Dendritic cell treated with granulocyte-macrophage colony-stimulating factor and Interleukin-4, amounts not matched to agents 40 ng/mL and 50 ng/mL, for 4 days (primary cell): ENCODE measurements around the gene KCTD11.

Experiments used
- H3K27ac Mint-ChIP-seq: one replicate; pipeline ENCODE4 v1.8.0; 2022; ENCODE audit warnings: mild to moderate bottlenecking, mixed read lengths
- H3K27me3 Mint-ChIP-seq: one replicate; pipeline ENCODE4 v1.8.0; 2022; ENCODE audit warnings: mild to moderate bottlenecking, mixed read lengths
- H3K36me3 Mint-ChIP-seq: one replicate; pipeline ENCODE4 v1.8.0; 2022; ENCODE audit warnings: low read depth, mixed read lengths
- H3K4me1 Mint-ChIP-seq: one replicate; pipeline ENCODE4 v1.8.0; 2022; ENCODE audit warnings: low read depth, mixed read lengths
- H3K4me3 Mint-ChIP-seq: one replicate; pipeline ENCODE4 v1.8.0; 2022; ENCODE audit warnings: mild to moderate bottlenecking, moderate library complexity, mixed read lengths
- H3K9me3 Mint-ChIP-seq: one replicate; pipeline ENCODE4 v1.8.0; 2022; ENCODE audit warnings: mixed read lengths
- intact Hi-C: fragments of 100-400 bp; cut with micrococcal nuclease; formaldehyde crosslinking; loops from one replicate; pipeline ENCODE4 v1.15.0; 2022

The KCTD11 gene

GRCh38 chr17:7383742-7384488 is 32.0 kb downstream of the KCTD11 start:
- Mint-ChIP-seq H3K27me3 (peaks cover 66% of the 10 kb centered on the region), H3K36me3 (peaks cover 21% of the 10 kb centered on the region), H3K4me3 (peak overlapping the region; percentile 58), H3K4me1 (peaks cover 23% of the 10 kb centered on the region), H3K9me3 (peaks cover 7% of the 10 kb centered on the region), H3K27ac (no peak overlapping the region)
- intact Hi-C loops = no loop called here

DNA sequence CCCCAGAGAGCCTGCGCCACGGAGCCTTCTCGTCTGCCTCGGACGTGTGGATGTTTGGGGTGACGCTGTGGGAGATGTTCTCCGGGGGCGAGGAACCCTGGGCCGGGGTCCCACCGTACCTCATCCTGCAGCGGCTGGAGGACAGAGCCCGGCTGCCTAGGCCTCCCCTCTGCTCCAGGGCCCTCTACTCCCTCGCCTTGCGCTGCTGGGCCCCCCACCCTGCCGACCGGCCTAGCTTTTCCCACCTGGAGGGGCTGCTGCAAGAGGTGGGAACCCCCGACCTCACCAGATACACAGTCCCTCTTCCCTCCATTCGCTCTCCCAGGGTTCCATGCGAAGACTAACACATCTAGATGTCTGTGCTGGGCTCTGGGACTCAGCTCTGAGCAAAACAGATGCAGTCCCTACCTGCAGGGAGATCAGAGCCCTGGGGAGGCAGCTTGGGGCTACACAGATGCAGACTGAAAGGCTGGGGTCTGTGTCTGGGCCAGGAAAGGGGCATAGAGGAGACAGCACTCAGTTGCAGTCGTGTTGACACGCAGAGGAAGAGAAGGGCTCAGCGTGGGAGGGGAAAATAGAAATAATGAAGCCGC is 32.6 kb downstream of the KCTD11 start:
- H3K9me3 Mint-ChIP-seq = peaks cover under 1% of the 10 kb centered on the region
- H3K27me3 Mint-ChIP-seq = peaks cover 60% of the 10 kb centered on the region
- peaks cover 27% of the 10 kb centered on the region for H3K36me3 Mint-ChIP-seq
- H3K27ac Mint-ChIP-seq = no peak overlapping the region
- intact Hi-C loops = no loop called here
- H3K4me1 Mint-ChIP-seq = peaks cover 23% of the 10 kb centered on the region
- peak overlapping the region; percentile 58 for H3K4me3 Mint-ChIP-seq

DNA sequence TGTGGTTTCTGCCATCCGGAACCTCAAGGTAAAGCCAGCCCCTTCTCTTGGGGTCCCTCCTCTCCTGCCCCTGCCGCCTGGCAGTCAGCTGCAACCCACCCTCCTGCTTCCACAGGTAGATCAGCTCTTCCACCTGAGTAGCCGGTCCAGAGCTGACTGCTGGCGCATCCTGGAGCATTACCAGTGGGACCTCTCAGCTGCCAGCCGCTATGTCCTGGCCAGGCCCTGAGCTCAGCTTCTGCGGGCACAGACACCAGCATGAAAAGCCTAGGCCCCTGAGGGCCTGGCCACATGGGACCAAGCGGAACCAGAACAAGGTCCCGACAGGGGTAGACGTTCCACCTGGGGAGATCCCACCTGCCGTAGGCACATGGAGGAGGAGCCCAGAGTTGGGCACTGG is 36.9 kb downstream of the KCTD11 start:
- H3K27me3 Mint-ChIP-seq = peaks cover 18% of the 10 kb centered on the region
- no peaks in the 10 kb centered on the region for H3K9me3 Mint-ChIP-seq
- intact Hi-C loops = no loop called here
- peaks cover 70% of the 10 kb centered on the region for H3K36me3 Mint-ChIP-seq
- peak overlapping the region; percentile 34 for H3K27ac Mint-ChIP-seq
- H3K4me3 Mint-ChIP-seq = no peak overlapping the region
- H3K4me1 Mint-ChIP-seq = peaks cover 33% of the 10 kb centered on the region

- Mint-ChIP-seq H3K4me3 (no peak overlapping the region), H3K27ac (no peak overlapping the region), H3K27me3 (peaks cover 4% of the 10 kb centered on the region), H3K4me1 (peaks cover 32% of the 10 kb centered on the region), H3K36me3 (peaks cover 74% of the 10 kb centered on the region), H3K9me3 (no peaks in the 10 kb centered on the region)
- intact Hi-C loops = no loop called here
Measured at GRCh38 chr17:7389924-7390910, 38.3 kb downstream of the KCTD11 start.

- intact Hi-C loops = no loop called here
- Mint-ChIP-seq H3K4me3 (no peak overlapping the region), H3K27ac (no peak overlapping the region), H3K9me3 (no peaks in the 10 kb centered on the region), H3K36me3 (peaks cover 74% of the 10 kb centered on the region), H3K27me3 (no peaks in the 10 kb centered on the region), H3K4me1 (peaks cover 38% of the 10 kb centered on the region)
Measured at GRCh38 chr17:7391307-7391706, 39.3 kb downstream of the KCTD11 start.

DNA sequence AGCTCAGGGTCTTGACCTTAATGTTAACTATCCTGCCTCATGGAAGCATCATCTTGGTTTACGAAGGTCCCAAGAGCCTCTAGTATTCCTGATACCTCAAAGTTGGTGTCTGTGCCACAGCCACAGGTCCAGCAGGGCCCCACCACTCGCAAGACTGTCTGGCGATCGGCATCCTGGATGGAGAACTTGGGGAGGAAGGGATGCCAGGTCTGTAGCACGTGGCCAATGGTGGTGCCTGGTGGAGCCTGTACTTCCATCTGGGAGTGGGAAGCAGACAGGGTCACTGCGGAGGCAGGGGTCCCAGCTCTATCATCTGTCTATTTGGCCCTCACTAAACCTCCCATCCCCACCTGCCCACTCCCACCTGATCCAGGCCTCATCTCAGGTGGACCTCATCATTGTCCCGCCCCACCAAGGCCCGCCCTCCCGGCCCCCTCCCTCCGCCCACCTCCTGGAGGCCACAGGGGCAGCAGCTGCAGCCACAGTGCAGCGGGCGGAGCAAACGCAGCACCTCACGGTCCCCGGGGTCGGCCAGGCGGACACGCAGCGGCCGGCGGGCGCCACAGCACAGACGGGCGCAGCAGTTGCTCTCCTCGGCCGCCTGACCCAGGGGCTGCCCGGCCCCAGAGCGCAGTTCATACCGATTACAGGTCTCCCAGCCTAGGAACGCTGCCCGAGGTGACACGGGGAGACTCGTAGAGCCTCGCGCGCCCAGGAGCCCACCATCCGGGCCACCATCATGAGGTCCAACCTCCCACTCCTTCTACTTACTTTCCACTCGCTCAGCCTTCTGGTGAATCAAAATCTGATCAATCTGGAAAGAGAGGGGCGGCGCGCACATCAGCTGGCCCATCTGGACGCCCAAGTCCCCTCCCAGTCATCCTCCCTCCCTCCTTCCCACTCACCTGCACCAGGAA is 41.0 kb downstream of the KCTD11 start:
- Mint-ChIP-seq H3K9me3 (no peaks in the 10 kb centered on the region), H3K27ac (no peak overlapping the region), H3K36me3 (peaks cover 63% of the 10 kb centered on the region), H3K27me3 (no peaks in the 10 kb centered on the region), H3K4me1 (peaks cover 38% of the 10 kb centered on the region), H3K4me3 (peak overlapping the region; percentile 95)
- intact Hi-C loops = no loop called here

DNA sequence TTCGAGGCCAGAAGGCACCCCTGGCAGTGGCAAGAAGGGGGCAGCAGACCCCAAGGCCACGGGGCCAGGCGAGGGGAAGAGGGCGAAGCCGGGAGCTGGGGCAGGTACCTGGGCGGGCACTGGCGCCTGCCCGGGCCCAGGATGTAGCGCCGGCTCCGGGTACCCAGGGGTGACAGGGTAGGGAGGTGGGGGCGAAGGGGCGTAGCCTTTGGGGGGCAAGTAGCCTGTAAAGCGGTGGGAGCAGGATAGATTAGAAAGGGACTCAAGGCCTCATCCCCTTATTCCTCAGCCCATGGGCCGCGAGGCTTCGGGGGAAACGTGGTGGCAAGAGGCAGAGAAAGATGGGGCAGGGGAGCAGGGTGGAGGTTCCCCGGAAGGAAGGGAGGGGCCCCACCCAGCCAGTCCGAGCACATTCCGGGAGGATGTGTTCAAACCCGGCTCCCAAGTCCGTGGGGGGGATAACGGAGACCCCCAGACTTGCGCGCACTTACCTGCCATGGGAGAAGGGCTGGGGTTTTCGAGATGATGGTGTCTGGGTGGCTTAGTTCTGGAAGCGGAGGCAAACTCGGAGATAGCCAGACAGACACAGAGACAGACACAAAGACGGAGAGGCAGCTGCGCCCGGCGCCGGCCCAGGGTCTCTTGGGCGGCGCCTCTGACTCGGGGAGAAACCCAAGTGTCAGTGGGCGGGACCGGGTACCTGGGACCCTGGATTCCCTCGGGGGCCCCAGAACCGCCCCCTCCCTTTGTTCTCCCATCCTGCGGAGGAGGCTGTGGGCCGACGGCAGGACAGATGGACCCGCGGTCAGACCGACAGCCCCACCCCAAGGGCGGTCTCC is 41.9 kb downstream of the KCTD11 start:
- Mint-ChIP-seq H3K9me3 (no peaks in the 10 kb centered on the region), H3K27ac (peak overlapping the region; percentile 89), H3K4me3 (peak overlapping the region; percentile 95), H3K4me1 (peaks cover 38% of the 10 kb centered on the region), H3K27me3 (no peaks in the 10 kb centered on the region), H3K36me3 (peaks cover 55% of the 10 kb centered on the region)
- intact Hi-C loops = loop anchor here (1.0 kb wide), 1 partner anchor 10 kb away; the partner anchor contains the start of gene TMEM256

DNA sequence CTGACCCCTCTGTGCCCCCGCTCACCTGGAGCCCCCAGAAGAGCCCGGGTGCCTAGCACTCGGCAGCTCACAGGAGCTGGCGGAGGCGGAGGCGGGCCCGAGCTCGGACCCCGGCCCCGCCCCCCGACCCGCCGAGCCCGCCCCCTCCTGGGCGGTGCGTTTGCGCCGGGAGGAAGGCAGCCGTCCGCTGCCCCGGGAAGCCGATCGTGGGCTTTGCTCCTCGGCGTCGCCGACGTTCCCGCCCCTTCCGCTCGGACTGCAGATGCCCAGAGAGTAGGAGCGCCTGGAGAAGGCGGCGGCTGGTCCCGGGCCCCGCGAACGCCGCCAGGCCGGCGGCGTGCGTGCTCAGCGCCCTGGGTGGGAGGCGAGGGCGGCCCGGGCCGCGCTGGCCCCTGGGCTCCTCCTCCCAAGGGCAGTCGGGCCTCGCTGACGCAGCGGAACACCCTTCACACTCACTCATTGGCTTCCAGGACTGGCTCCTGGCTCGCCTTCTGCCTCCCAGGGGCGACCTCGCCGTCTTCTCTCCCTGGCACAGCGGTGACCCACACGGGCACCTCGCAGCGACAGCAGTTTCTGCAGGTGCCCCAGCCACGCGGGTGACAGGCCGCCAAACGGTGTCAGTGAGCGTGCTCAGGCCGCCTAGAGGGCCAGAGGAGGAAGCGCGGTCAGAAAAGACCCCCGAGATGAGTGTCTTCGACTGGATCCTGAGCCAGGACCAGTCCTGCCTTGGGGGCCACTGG is 42.7 kb downstream of the KCTD11 start, which contains the start of gene PLSCR3:
PLSCR3 (minus strand) TSS at position 74 of the 740 bp plus-strand sequence. CDS start 415 bp downstream, outside the sequence.
- Mint-ChIP-seq H3K9me3 (no peaks in the 10 kb centered on the region), H3K27ac (peak within 1 kb of the TSS; percentile 89), H3K27me3 (no peaks in the 10 kb centered on the region), H3K36me3 (peaks cover 47% of the 10 kb centered on the region), H3K4me1 (peaks cover 38% of the 10 kb centered on the region), H3K4me3 (peak within 1 kb of the TSS; percentile 95)
- intact Hi-C loops = loop anchor here (1.0 kb wide), 1 partner anchor 10 kb away; the partner anchor contains the start of gene TMEM256

- peaks cover 38% of the 10 kb centered on the region for H3K4me1 Mint-ChIP-seq
- H3K4me3 Mint-ChIP-seq = no peak overlapping the region
- H3K27ac Mint-ChIP-seq = no peak overlapping the region
- H3K27me3 Mint-ChIP-seq = no peaks in the 10 kb centered on the region
- H3K9me3 Mint-ChIP-seq = no peaks in the 10 kb centered on the region
- intact Hi-C loops = no loop called here
- peaks cover 33% of the 10 kb centered on the region for H3K36me3 Mint-ChIP-seq
Measured at GRCh38 chr17:7396147-7396546, 44.2 kb downstream of the KCTD11 start.

- intact Hi-C loops = no loop called here
- Mint-ChIP-seq H3K4me3 (no peak overlapping the region), H3K27me3 (no peaks in the 10 kb centered on the region), H3K4me1 (peaks cover 23% of the 10 kb centered on the region), H3K9me3 (no peaks in the 10 kb centered on the region), H3K27ac (no peak overlapping the region), H3K36me3 (peaks cover 16% of the 10 kb centered on the region)
Measured at GRCh38 chr17:7398612-7399011, 46.6 kb downstream of the KCTD11 start.

- H3K27me3 Mint-ChIP-seq = peaks cover 28% of the 10 kb centered on the region
- H3K4me3 Mint-ChIP-seq = peak overlapping the region; percentile 84
- no peaks in the 10 kb centered on the region for H3K9me3 Mint-ChIP-seq
- H3K4me1 Mint-ChIP-seq = peaks cover 7% of the 10 kb centered on the region
- intact Hi-C loops = loop anchor here (10.0 kb wide), 1 partner anchor 48 kb away; the partner anchor contains the start of genes KCTD11 and TMEM95
- peaks cover 10% of the 10 kb centered on the region for H3K36me3 Mint-ChIP-seq
- peak overlapping the region; percentile 92 for H3K27ac Mint-ChIP-seq
Measured at GRCh38 chr17:7403043-7403726, 51.2 kb downstream of the KCTD11 start.
